ENCODE results near the gene PPP2R5A.

The PPP2R5A gene

DNA sequence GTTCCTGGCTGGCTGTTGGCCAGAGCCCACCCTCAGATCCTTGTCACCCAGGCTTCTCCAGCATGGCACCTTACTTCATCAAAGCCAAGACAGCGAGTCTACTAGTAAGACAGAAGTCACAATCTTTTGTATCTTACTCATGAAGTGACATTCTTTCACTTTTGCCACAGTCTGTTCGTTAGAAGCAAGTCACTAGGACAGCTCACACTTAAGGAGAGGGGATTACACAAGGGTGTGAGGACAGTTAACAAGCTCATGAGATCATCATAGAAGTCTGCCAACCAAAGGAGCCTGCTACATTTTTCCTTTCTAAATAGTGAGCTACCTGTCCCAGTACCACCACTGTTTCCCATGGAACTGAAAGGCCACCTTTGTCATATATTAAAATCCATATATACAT is 68.0 kb downstream of the PPP2R5A start:
- no peaks in the 10 kb centered on the region for H3K4me1 ChIP-seq (ENCODE audit: control insufficient read depth, insufficient read depth, low read length)
- TF ChIP-seq ZNF16 (tag by site-specific recombination; IDR thresholded peaks at IDR 0.05; ENCODE audit: low read depth) (no peak), ZNF585B (tag by site-specific recombination; IDR thresholded peaks at IDR 0.05) (no peak)
- peaks cover 26 to 30% of the 10 kb centered on the region in 2 experiments for H3K36me3 ChIP-seq (ENCODE audit: control insufficient read depth in 2 of 2, insufficient read depth in 1 of 2, low read length in 2 of 2)
- H3K27ac ChIP-seq (ENCODE audit: extremely low read depth, low read depth, low read length) = no peak overlapping the region
- CTCF ChIA-PET = interaction anchor here (1.5 kb wide), 1 partner anchor 15 kb away, joined by 4 read pairs; no protein-coding TSS in a partner anchor
- H3K9me3 ChIP-seq (ENCODE audit: control insufficient read depth, insufficient read depth, low read depth, low read length) = no peaks in the 10 kb centered on the region
- POLR2A ChIA-PET = no interaction called here
- H3K4me3 ChIP-seq (ENCODE audit: low read depth, low read length) = no peak overlapping the region

DNA sequence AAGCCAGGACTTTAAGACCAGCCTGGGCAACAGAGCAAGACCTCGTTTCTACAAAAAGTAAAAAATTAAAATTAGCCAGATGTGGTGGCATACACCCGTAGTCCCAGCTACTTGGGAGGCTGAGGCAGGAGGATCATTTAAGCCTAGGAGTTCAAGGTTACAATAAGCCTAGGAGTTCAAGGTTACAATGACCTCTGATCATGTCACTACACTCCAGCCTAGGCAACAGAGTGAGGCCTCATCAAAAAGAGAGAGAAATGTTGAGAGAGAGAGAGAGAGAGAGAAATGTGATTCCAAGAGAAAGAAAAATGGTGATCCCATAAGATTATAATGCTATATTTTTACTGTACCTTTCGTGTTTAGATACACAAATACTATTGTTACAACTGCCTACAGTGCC is 69.3 kb downstream of the PPP2R5A start:
- Histone ChIP-seq H3K36me3 (ENCODE audit: control insufficient read depth in 2 of 2, insufficient read depth in 1 of 2, low read length in 2 of 2) (peaks cover 34 to 39% of the 10 kb centered on the region in 2 experiments), H3K27ac (ENCODE audit: extremely low read depth, low read depth, low read length) (no peak overlapping the region), H3K4me1 (ENCODE audit: control insufficient read depth, insufficient read depth, low read length) (no peaks in the 10 kb centered on the region), H3K9me3 (ENCODE audit: control insufficient read depth, insufficient read depth, low read depth, low read length) (no peaks in the 10 kb centered on the region), H3K4me3 (ENCODE audit: low read depth, low read length) (no peak overlapping the region)
- ChIA-PET CTCF (interaction anchor here (0.7 to 1.5 kb wide), 3 partner anchors 13 to 283 kb away, joined by 3 to 5 read pairs (median 4); no protein-coding TSS in a partner anchor), POLR2A (no interaction called here)
- TF ChIP-seq ZNF169 (tag by site-specific recombination; IDR thresholded peaks at IDR 0.05) = no peak
- TF ChIP-seq ZNF239 (tag by site-specific recombination; IDR thresholded peaks at IDR 0.05) = no peak
- TF ChIP-seq ZNF596 (tag by site-specific recombination; IDR thresholded peaks at IDR 0.05) = peak; percentile 70
- TF ChIP-seq ZSCAN18 (tag by site-specific recombination; IDR thresholded peaks at IDR 0.05) = no peak

GRCh38 chr1:212355230-212355969 is 70.2 kb downstream of the PPP2R5A start:
- TF ChIP-seq GLIS1 (tag by site-specific recombination; IDR thresholded peaks at IDR 0.05) (no peak), ZFP3 (tag by site-specific recombination; IDR thresholded peaks at IDR 0.05; ENCODE audit: low read depth) (no peak), ZNF596 (tag by site-specific recombination; IDR thresholded peaks at IDR 0.05) (no peak), PRDM6 (tag by site-specific recombination; IDR thresholded peaks at IDR 0.05) (peak; percentile 50)
- CTCF ChIA-PET = interaction anchor here (0.9 to 1.6 kb wide), 3 partner anchors 13 to 285 kb away, joined by 3 to 8 read pairs (median 4); no protein-coding TSS in a partner anchor
- POLR2A ChIA-PET = no interaction called here
- no peak overlapping the region for H3K27ac ChIP-seq (ENCODE audit: extremely low read depth, low read depth, low read length)
- no peaks in the 10 kb centered on the region for H3K4me1 ChIP-seq (ENCODE audit: control insufficient read depth, insufficient read depth, low read length)
- H3K4me3 ChIP-seq (ENCODE audit: low read depth, low read length) = no peak overlapping the region
- H3K36me3 ChIP-seq (ENCODE audit: control insufficient read depth in 2 of 2, insufficient read depth in 1 of 2, low read length in 2 of 2) = peaks cover 34 to 49% of the 10 kb centered on the region in 2 experiments
- no peaks in the 10 kb centered on the region for H3K9me3 ChIP-seq (ENCODE audit: control insufficient read depth, insufficient read depth, low read depth, low read length)

- no peaks in the 10 kb centered on the region for H3K9me3 ChIP-seq (ENCODE audit: control insufficient read depth, insufficient read depth, low read depth, low read length)
- H3K4me1 ChIP-seq (ENCODE audit: control insufficient read depth, insufficient read depth, low read length) = no peaks in the 10 kb centered on the region
- TF ChIP-seq ZXDB (tag by site-specific recombination; IDR thresholded peaks at IDR 0.05) (no peak), ZNF266 (tag by site-specific recombination; IDR thresholded peaks at IDR 0.05; ENCODE audit: low read depth) (no peak), ZNF214 (tag by site-specific recombination; IDR thresholded peaks at IDR 0.05; ENCODE audit: borderline replicate concordance) (no peak), ZNF398 (tag by site-specific recombination; IDR thresholded peaks at IDR 0.05) (no peak), TRIM28 (IDR thresholded peaks at IDR 0.05; ENCODE audit: borderline replicate concordance, low read length) (no peak), KLF9 (tag by site-specific recombination; IDR thresholded peaks at IDR 0.05; ENCODE audit: low read depth) (no peak), ZBTB1 (tag by site-specific recombination; IDR thresholded peaks at IDR 0.05) (no peak), ZNF501 (tag by site-specific recombination; IDR thresholded peaks at IDR 0.05) (no peak), ZFHX2 (tag by site-specific recombination; conservative IDR thresholded peaks at IDR 0.05) (no peak)
- TF ChIP-seq, protein P1, sequence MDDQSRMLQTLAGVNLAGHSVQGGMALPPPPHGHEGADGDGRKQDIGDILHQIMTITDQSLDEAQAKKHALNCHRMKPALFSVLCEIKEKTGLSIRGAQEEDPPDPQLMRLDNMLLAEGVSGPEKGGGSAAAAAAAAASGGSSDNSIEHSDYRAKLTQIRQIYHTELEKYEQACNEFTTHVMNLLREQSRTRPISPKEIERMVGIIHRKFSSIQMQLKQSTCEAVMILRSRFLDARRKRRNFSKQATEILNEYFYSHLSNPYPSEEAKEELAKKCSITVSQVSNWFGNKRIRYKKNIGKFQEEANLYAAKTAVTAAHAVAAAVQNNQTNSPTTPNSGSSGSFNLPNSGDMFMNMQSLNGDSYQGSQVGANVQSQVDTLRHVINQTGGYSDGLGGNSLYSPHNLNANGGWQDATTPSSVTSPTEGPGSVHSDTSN (CRISPR knock-in tag; IDR thresholded peaks at IDR 0.05) = no peak
- CTCF ChIA-PET = interaction anchor here (1.1 kb wide), 1 partner anchor 69 kb away, joined by 3 read pairs; no protein-coding TSS in a partner anchor
- POLR2A ChIA-PET = no interaction called here
- peaks cover 24 to 53% of the 10 kb centered on the region in 2 experiments for H3K36me3 ChIP-seq (ENCODE audit: control insufficient read depth in 2 of 2, insufficient read depth in 1 of 2, low read length in 2 of 2)
- no peak overlapping the region for H3K27ac ChIP-seq (ENCODE audit: extremely low read depth, low read depth, low read length)
- no peak overlapping the region for H3K4me3 ChIP-seq (ENCODE audit: low read depth, low read length)
These were observed 74.7 kb downstream of the PPP2R5A start for GRCh38 chr1:212359794-212360479.

Data from HEK293 (cell line).